Omental fat pad (tissue), 4 donors: ENCODE measurements around the gene PAAF1. TPM values are rescaled to one million over a fixed set of nuclear protein-coding genes. Genes with fewer than 3 reads are reported as not detected.

Experiments
- ATAC-seq: fragments of 150-250 bp; one replicate; pipeline ENCODE4 v1.9.1; 2016; ENCODE audit warnings: mild to moderate bottlenecking, moderate library complexity; ENCODE audit not compliant: low FRiP score
- DNase-seq: peaks from one replicate; pipeline ENCODE4 v3.0.0-alpha.2; 2019; ENCODE audit warnings: low spot score
- CTCF ChIP-seq, 3 donors: fragments of 450-650 bp; IDR thresholded peaks; one replicate each; pipeline ENCODE4 v1.5.1; 2016 to 2017; ENCODE audit warnings: antibody characterized with exemption in 3 of 3, mild to moderate bottlenecking in 3 of 3, moderate library complexity in 2 of 3
- total RNA-seq, 4 donors: library from RNA; depleted of rRNA; stranded (reverse); fragments of >200 nt; gene quantifications; one replicate each; pipeline ENCODE4 v1.1.0, GENCODE V29; 2016

Gene PAAF1
- total RNA-seq, 4 donors from 2014 or later = 7.1 to 11.4 (median 9.7) TPM

DNA sequence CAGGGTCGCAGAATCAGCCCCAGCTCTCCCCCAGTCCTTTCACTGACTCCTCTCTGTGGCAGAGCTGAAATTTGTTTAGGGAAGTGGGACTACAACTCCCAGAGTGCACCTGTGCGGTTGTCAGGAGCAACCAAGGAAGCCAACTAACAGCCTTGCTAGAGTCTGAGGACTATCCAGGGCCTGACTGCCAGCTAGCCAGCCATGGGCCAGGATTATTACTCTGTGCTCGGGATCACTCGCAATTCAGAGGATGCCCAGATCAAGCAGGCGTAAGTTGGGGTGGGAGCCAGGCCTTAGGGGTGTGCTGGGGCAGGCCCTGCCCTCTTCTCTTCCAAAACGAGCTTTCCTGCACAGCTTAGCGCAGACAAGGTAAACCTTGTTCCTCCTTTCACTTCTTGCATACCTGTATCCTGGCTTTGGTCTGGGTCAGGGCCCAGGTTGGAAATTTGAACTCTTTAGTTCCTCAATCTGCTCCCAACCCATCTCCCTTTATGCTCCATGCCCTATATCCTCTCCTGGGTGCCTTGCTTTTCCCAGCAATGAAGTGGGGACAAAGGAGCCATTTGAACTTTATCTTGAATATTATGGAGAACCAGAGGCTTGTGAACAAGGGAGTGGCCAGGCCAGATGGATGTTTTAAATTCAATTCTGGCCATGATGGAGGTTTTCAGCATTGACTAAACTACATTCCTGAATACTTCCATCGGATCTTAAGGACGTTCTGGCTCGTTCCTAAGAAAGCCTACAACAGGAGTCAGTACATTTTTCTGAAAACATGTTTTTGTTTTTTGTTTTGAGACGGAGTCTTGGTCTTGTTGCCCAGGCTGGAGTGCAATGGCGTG is 74.3 kb downstream of the PAAF1 start, which contains the start of gene DNAJB13:
TSS of gene DNAJB13 (plus strand) at position 158 of the 842 bp plus-strand sequence. CDS start at position 202, 44 bp downstream.
- DNase-seq (no peak), ATAC-seq (no peak)
- TF ChIP-seq CTCF (IDR thresholded peaks at IDR 0.05) = no peak

GRCh38 chr11:73951797-73952196 is 75.0 kb downstream of the PAAF1 start:
- no peak for ATAC-seq
- TF ChIP-seq CTCF (IDR thresholded peaks at IDR 0.05) = no peak
- DNase-seq = no peak

DNA sequence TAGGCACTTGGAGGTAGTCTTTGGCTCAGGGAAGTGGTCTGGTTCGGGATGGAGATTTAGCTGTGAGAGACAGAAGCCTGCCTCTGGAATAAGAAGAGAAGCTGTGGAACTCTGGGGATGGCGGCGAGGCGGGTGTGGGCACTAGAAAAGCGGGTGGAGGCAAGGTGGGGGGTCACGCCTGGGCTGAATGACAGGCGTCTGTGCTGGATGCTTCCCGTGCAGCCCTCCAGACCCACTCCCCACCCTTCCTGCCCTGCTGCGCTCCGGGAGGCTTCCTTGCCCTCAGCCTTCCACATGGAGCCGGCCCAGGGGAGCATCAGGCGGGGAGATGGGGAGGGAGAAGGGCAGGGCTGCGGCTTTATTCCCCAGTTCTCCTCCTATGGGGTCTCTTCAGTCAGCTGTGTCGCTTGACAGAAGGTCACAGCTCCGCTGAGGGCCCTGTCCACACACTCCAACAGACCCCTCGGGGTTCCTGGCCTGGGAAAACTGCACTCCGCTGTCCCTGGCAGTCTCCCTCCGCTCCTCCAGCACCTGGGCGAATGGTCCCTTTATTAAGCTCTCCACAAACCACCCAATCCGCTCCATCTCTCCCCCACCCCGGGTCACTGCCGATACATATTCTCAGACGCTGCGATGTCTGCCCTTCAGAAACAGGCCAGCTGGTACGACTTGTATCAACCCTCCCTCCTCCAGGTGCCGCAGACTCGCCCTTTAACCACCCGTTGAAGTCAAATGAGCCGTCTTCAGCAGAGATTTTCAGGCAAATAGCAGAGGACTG is 80.3 kb downstream of the PAAF1 start:
- no peak for ATAC-seq
- DNase-seq = no peak
- no peak for TF ChIP-seq CTCF (IDR thresholded peaks at IDR 0.05)

GRCh38 chr11:73957654-73958361 is 81.0 kb downstream of the PAAF1 start:
- ATAC-seq = no peak
- no peak for DNase-seq
- no peak for TF ChIP-seq CTCF (IDR thresholded peaks at IDR 0.05)

GRCh38 chr11:73958521-73959141 is 81.8 kb downstream of the PAAF1 start:
- DNase-seq = no peak
- no peak for ATAC-seq
- no peak for TF ChIP-seq CTCF (IDR thresholded peaks at IDR 0.05)

DNA sequence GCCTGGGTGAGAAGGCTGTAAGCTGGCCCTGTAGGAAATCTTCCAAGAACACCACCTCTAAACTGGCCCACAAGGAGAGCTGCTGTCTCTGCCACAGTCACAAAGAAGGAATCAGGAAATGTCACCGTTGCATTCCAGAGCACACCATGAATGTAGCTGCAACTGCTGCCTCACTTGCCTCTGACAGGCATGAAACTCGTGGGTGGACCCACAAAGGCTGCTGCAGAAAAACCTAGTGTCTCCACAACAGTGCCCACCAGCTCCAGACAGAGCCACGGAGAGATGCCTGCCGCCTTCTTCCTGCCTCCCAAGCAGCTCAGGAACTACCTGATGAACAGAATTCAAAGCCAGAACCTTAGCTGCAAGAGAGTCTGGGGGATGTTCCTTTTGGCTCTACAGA is 84.5 kb downstream of the PAAF1 start:
- no peak for ATAC-seq
- DNase-seq = no peak
- TF ChIP-seq CTCF (IDR thresholded peaks at IDR 0.05) = no peak
